HEK293 (cell line): ENCODE data around the gene ASAP2.

Source experiments
- ATF2 ChIP-seq: fragments of 450-650 bp; formaldehyde crosslinking; IDR thresholded peaks from 2 replicates; pipeline ENCODE4 v1.5.1; 2016; ENCODE audit warnings: missing biosample characterization, missing genetic modification characterization, low read depth
- CTCF ChIP-seq: fragments of 450-650 bp; formaldehyde crosslinking; IDR thresholded peaks from 2 replicates; pipeline ENCODE4 v1.5.1; 2016; ENCODE audit warnings: missing biosample characterization, missing genetic modification characterization
- PRDM10 ChIP-seq: fragments of 450-650 bp; formaldehyde crosslinking; IDR thresholded peaks from 2 replicates; pipeline ENCODE4 v1.5.1; 2016; ENCODE audit warnings: missing biosample characterization, missing genetic modification characterization
- ZBTB1 ChIP-seq: fragments of 450-650 bp; formaldehyde crosslinking; IDR thresholded peaks from 2 replicates; pipeline ENCODE4 v1.5.1; 2016; ENCODE audit warnings: missing biosample characterization, missing genetic modification characterization
- ZFP69B ChIP-seq: fragments of 450-650 bp; formaldehyde crosslinking; IDR thresholded peaks from 2 replicates; pipeline ENCODE4 v1.5.1; 2016; ENCODE audit warnings: missing biosample characterization, missing genetic modification characterization
- ZNF114 ChIP-seq: fragments of 450-650 bp; formaldehyde crosslinking; IDR thresholded peaks from 2 replicates; pipeline ENCODE4 v1.5.0; 2017; ENCODE audit warnings: missing biosample characterization, missing genetic modification characterization
- ZNF24 ChIP-seq: fragments of 450-650 bp; formaldehyde crosslinking; IDR thresholded peaks from 2 replicates; pipeline ENCODE4 v1.5.1; 2016; ENCODE audit warnings: missing biosample characterization, missing genetic modification characterization
- ZNF248 ChIP-seq: fragments of 450-650 bp; formaldehyde crosslinking; IDR thresholded peaks from 2 replicates; pipeline ENCODE4 v1.5.1; 2017; ENCODE audit warnings: missing biosample characterization, missing genetic modification characterization
- ZNF513 ChIP-seq: fragments of 450-650 bp; IDR thresholded peaks from 2 replicates; pipeline ENCODE4 v1.5.1; 2018; ENCODE audit warnings: missing biosample characterization, missing genetic modification characterization

- TF ChIP-seq ZNF24 (tag by site-specific recombination) (no peak), CTCF (tag by site-specific recombination) (no peak), ZBTB1 (no peak), ZNF114 (no peak), ZNF513 (tag by site-specific recombination) (no peak), ZNF248 (no peak), PRDM10 (tag by site-specific recombination) (no peak), ZFP69B (no peak), ATF2 (tag by site-specific recombination) (no peak)
Observed at GRCh38 chr2:9284521-9285297, 78.1 kb downstream of the ASAP2 start.
